ENCODE results near the gene ZMIZ1. TPM values are rescaled to one million over a fixed set of nuclear protein-coding genes. Genes with fewer than 3 reads are reported as not detected.

The ZMIZ1 gene
- polyA plus RNA-seq, 3 donors, result 3.3 to 64.6 (median 8.9) TPM

GRCh38 chr10:79354615-79355014, 285.8 kb downstream of the ZMIZ1 start:
- H3K27ac Mint-ChIP-seq, result peak overlapping the region; percentile 61 to 94 (median 92)
- TF ChIP-seq CTCF (IDR thresholded peaks at IDR 0.05), result no peak

GRCh38 chr10:79355420-79356017, 286.8 kb downstream of the ZMIZ1 start:
- H3K9me3 ChIP-seq (replicated peaks in 1 of 2; ENCODE audit: control insufficient read depth in 1 of 2, insufficient read depth in 1 of 2, low read length in 2 of 2), result no peaks in the 10 kb centered on the region

More at GRCh38 chr10:79354615-79355014, 285.8 kb downstream of the ZMIZ1 start:
- Mint-ChIP-seq H3K9me3 (peaks cover 0 to 1% (median 0%) of the 10 kb centered on the region in 7 donors), H3K4me3 (peak overlapping the region; percentile 12 to 55), H3K4me1 (peaks cover 74% of the 10 kb centered on the region), H3K27me3 (ENCODE audit: low read depth in 3 of 3) (no peaks in the 10 kb centered on the region), H3K36me3 (peaks cover 69 to 79% of the 10 kb centered on the region in 2 donors)
- Histone ChIP-seq H3K4me1 (ENCODE audit: control insufficient read depth in 1 of 2, insufficient read depth in 2 of 2, low read length in 2 of 2) (peaks cover 67 to 72% of the 10 kb centered on the region in 2 donors), H3K9ac (ENCODE audit: insufficient read depth, low read length, poor library complexity, severe bottlenecking) (no peak overlapping the region), H4K20me1 (ENCODE audit: insufficient read depth, low read length) (peaks cover 76% of the 10 kb centered on the region), H3K27me3 (ENCODE audit: control insufficient read depth in 2 of 2, insufficient read depth in 2 of 2, low read length in 2 of 2) (no peaks in the 10 kb centered on the region), H2AFZ (ENCODE audit: insufficient read depth, low read depth, low read length, poor library complexity, severe bottlenecking) (no peak overlapping the region), H3K36me3 (replicated peaks in 1 of 2; ENCODE audit: control insufficient read depth in 1 of 2, insufficient read depth in 2 of 2, low read length in 2 of 2) (peaks cover 59 to 61% of the 10 kb centered on the region in 2 donors), H3K4me3 (replicated peaks in 1 of 3; ENCODE audit: low read depth in 2 of 3, low read length in 3 of 3) (peak overlapping the region in 1 of 3 experiments; percentile 37), H3K4me2 (replicated peaks; ENCODE audit: extremely low read depth, low read length, poor library complexity, severe bottlenecking) (no peak overlapping the region), H3K9me3 (replicated peaks in 1 of 2; ENCODE audit: control insufficient read depth in 1 of 2, insufficient read depth in 1 of 2, low read length in 2 of 2) (no peaks in the 10 kb centered on the region), H3K79me2 (ENCODE audit: insufficient read depth, low read length) (peaks cover 53% of the 10 kb centered on the region), H3K27ac (ENCODE audit: low read depth in 1 of 2, low read length in 2 of 2) (peak overlapping the region; percentile 74 to 80)
- intact Hi-C loops (cut with micrococcal nuclease), result loop anchor here (5.0 to 10.0 kb wide), 2 partner anchors 37 to 110 kb away; no protein-coding TSS in a partner anchor
- WGBS (ENCODE audit: insufficient coverage), result 84% methylated on average over 5 of the region's 6 CpGs
- no peak for DNase-seq

More at GRCh38 chr10:79355420-79356017, 286.8 kb downstream of the ZMIZ1 start:
- Histone ChIP-seq H3K4me2 (replicated peaks; ENCODE audit: extremely low read depth, low read length, poor library complexity, severe bottlenecking) (peak overlapping the region; percentile 5), H3K4me3 (replicated peaks in 1 of 3; ENCODE audit: low read depth in 2 of 3, low read length in 3 of 3) (peak overlapping the region in 1 of 3 experiments; percentile 26), H3K27ac (ENCODE audit: low read depth in 1 of 2, low read length in 2 of 2) (peak overlapping the region; percentile 56 to 71), H3K4me1 (ENCODE audit: control insufficient read depth in 1 of 2, insufficient read depth in 2 of 2, low read length in 2 of 2) (peaks cover 58 to 63% of the 10 kb centered on the region in 2 donors), H3K79me2 (ENCODE audit: insufficient read depth, low read length) (peaks cover 44% of the 10 kb centered on the region), H2AFZ (ENCODE audit: insufficient read depth, low read depth, low read length, poor library complexity, severe bottlenecking) (no peak overlapping the region), H3K9ac (ENCODE audit: insufficient read depth, low read length, poor library complexity, severe bottlenecking) (no peak overlapping the region), H4K20me1 (ENCODE audit: insufficient read depth, low read length) (peaks cover 67% of the 10 kb centered on the region), H3K36me3 (replicated peaks in 1 of 2; ENCODE audit: control insufficient read depth in 1 of 2, insufficient read depth in 2 of 2, low read length in 2 of 2) (peaks cover 50 to 52% of the 10 kb centered on the region in 2 donors), H3K27me3 (ENCODE audit: control insufficient read depth in 2 of 2, insufficient read depth in 2 of 2, low read length in 2 of 2) (no peaks in the 10 kb centered on the region)
- intact Hi-C loops (cut with micrococcal nuclease), result loop anchor here in 1 of 2 donors (10.0 kb wide), 1 partner anchor 111 kb away; no protein-coding TSS in a partner anchor
- peak overlapping the region; percentile 85 to 93 (median 90) for H3K27ac Mint-ChIP-seq
- H3K27me3 Mint-ChIP-seq (ENCODE audit: low read depth in 3 of 3), result peaks cover 0 to under 1% (median 0%) of the 10 kb centered on the region in 3 donors
- peaks cover 70% of the 10 kb centered on the region for H3K4me1 Mint-ChIP-seq
- WGBS (ENCODE audit: insufficient coverage), result 83% methylated on average over 6 of the region's 6 CpGs
- H3K9me3 Mint-ChIP-seq, result peaks cover 0 to 1% (median 0%) of the 10 kb centered on the region in 7 donors
- peaks cover 60 to 70% of the 10 kb centered on the region in 2 donors for H3K36me3 Mint-ChIP-seq
- H3K4me3 Mint-ChIP-seq, result peak overlapping the region in 1 of 2 donors; percentile 21
- no peak for TF ChIP-seq CTCF (IDR thresholded peaks at IDR 0.05)
- peak in 2 of 3 donors; percentile 46 to 53 for DNase-seq
